K562 (cell line): ENCODE data around the gene MLANA. TPM values are rescaled to one million over a fixed set of nuclear protein-coding genes. Genes with fewer than 3 reads are reported as not detected.

ENCODE experiments used
- ILK ChIP-seq: fragments of 450-650 bp; IDR thresholded peaks from 2 replicates; pipeline ENCODE4 v1.6.1; 2016; ENCODE audit warnings: missing genetic modification characterization, low read depth, mild to moderate bottlenecking, missing compliant biosample characterization, moderate library complexity, borderline replicate concordance
- RCOR1 ChIP-seq, 2 experiments: IDR thresholded peaks; 2 replicates each; pipeline ENCODE4 v1.6.1; 2012; ENCODE audit warnings: low read depth in 2 of 2, low read length in 2 of 2, borderline replicate concordance in 1 of 2, improper control_type of control experiment in 1 of 2
- RNF2 ChIP-seq: sonication (generic); IDR thresholded peaks from 2 replicates; pipeline ENCODE4 v1.6.1; 2016
- SNIP1 ChIP-seq: fragments of 450-650 bp; IDR thresholded peaks from 2 replicates; pipeline ENCODE4 v1.7.1; 2017; ENCODE audit warnings: low read depth, mild to moderate bottlenecking
- THRAP3 ChIP-seq: fragments of 450-650 bp; IDR thresholded peaks from 2 replicates; pipeline ENCODE4 v1.6.1; 2016; ENCODE audit warnings: mild to moderate bottlenecking, inconsistent platforms, borderline replicate concordance
- ZNF12 ChIP-seq: sonication (generic); formaldehyde crosslinking; IDR thresholded peaks from 2 replicates; pipeline ENCODE4 v1.4.0; 2020; ENCODE audit warnings: mild to moderate bottlenecking, missing genetic modification reagents
- ZNF274 ChIP-seq: IDR thresholded peaks from 2 replicates; pipeline ENCODE4 v1.6.1; 2011; ENCODE audit warnings: low read depth, mild to moderate bottlenecking, low read length, moderate library complexity, borderline replicate concordance
- ZNF316 ChIP-seq: fragments of 450-650 bp; IDR thresholded peaks from 2 replicates; pipeline ENCODE4 v1.6.1; 2016
- ZNF780A ChIP-seq: fragments of 250-450 bp; sonication (Bioruptor Pico); IDR thresholded peaks from 2 replicates; pipeline ENCODE4 v1.5.0; 2021; ENCODE audit warnings: mild to moderate bottlenecking
- polyA plus RNA-seq, 8 experiments: library from polyadenylated mRNA; depleted of rRNA in 4 of 8; stranded (reverse) in 5 of 8; unstranded in 3 of 8; fragments of >200 nt; fragmentation: Nextera tagmentation in 2 of 8; fragmentation: Illumina TruSeq in 1 of 8; extraction: Ambion mirVana in 2 of 8; extraction: Trizol in 1 of 8; gene quantifications; 2 replicates each; pipeline versions ENCODE4 v1.2.1 to v1.2.3, GENCODE V29; 2011 to 2014; ENCODE audit warnings: inconsistent platforms in 1 of 8, missing spikeins in 1 of 8
- total RNA-seq, 7 experiments: library from RNA; depleted of rRNA in 6 of 7; stranded (reverse); fragments of >200 nt in 6 of 7; fragmentation: Illumina TruSeq in 2 of 7; extraction: Trizol in 2 of 7; gene quantifications; 2 replicates each; pipeline versions ENCODE4 v1.2.1 to v1.2.3, GENCODE V29; 2011 to 2021; ENCODE audit warnings: low replicate concordance in 1 of 7
- TF ChIP-seq, protein P1 (sequence below): sonication (generic); formaldehyde crosslinking; IDR thresholded peaks from 2 replicates; pipeline ENCODE4 v1.8.0; 2022; ENCODE audit warnings: mild to moderate bottlenecking, low read depth, missing genetic modification reagents
- TF ChIP-seq, protein P2 (sequence below): fragments of 250-450 bp; sonication (Bioruptor Pico); IDR thresholded peaks from 2 replicates; pipeline ENCODE4 v1.4.0; 2020
- TF ChIP-seq, protein P3 (sequence below): sonication (generic); formaldehyde crosslinking; IDR thresholded peaks from 2 replicates; pipeline ENCODE4 v1.8.1; 2023; ENCODE audit warnings: mild to moderate bottlenecking, missing genetic modification reagents, moderate library complexity
- TF ChIP-seq, protein P4 (sequence below): sonication (generic); formaldehyde crosslinking; IDR thresholded peaks from 2 replicates; pipeline ENCODE4 v1.8.1; 2023; ENCODE audit warnings: missing genetic modification reagents, mild to moderate bottlenecking, borderline replicate concordance
- TF ChIP-seq, protein P5 (sequence below): IDR thresholded peaks from 2 replicates; pipeline ENCODE4 v1.6.1; 2011; ENCODE audit not compliant: insufficient read length; ENCODE audit errors: extremely low read depth
- TF ChIP-seq, protein P6 (sequence below): sonication (generic); formaldehyde crosslinking; IDR thresholded peaks from 2 replicates; pipeline ENCODE4 v1.8.0; 2023; ENCODE audit warnings: mild to moderate bottlenecking, missing genetic modification reagents

MLANA gene
- total and polyA plus RNA-seq, 9 of the 15 experiments (the other 6 are each of a cell fraction or from before 2014, with no cell fraction given), result not detected

DNA sequence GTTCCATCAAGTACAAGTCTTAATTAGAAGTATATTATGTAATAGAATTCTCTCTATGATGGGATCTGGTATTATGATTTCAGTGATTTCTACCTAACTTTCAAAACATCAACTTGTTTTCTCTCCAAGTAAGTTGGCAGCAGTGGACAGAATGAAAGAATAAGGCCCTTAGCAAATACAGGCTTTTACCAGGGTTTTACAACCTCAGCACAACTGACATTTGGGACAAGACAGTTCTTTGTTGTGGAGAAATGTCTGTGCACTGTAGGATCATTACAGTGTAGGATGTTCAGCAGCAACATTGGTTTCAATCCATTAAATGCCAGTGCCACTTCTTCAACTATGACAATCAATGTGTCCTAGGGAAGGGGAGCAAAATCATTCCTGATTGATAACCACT, 48.8 kb downstream of the MLANA start (continued):
- TF ChIP-seq, protein P1, sequence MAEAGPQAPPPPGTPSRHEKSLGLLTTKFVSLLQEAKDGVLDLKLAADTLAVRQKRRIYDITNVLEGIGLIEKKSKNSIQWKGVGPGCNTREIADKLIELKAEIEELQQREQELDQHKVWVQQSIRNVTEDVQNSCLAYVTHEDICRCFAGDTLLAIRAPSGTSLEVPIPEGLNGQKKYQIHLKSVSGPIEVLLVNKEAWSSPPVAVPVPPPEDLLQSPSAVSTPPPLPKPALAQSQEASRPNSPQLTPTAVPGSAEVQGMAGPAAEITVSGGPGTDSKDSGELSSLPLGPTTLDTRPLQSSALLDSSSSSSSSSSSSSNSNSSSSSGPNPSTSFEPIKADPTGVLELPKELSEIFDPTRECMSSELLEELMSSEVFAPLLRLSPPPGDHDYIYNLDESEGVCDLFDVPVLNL (CRISPR knock-in tag), result no peak
- TF ChIP-seq ZNF274 (no peak), RCOR1 (IDR thresholded peaks at IDR 0.05; ENCODE audit: borderline replicate concordance in 1 of 2, low read depth in 2 of 2, low read length in 2 of 2) (no peak), SNIP1 (no peak), THRAP3 (no peak), ILK (no peak), ZNF316 (no peak), ZNF780A (no peak), RNF2 (no peak), ZNF12 (no peak)
- TF ChIP-seq, protein P2, sequence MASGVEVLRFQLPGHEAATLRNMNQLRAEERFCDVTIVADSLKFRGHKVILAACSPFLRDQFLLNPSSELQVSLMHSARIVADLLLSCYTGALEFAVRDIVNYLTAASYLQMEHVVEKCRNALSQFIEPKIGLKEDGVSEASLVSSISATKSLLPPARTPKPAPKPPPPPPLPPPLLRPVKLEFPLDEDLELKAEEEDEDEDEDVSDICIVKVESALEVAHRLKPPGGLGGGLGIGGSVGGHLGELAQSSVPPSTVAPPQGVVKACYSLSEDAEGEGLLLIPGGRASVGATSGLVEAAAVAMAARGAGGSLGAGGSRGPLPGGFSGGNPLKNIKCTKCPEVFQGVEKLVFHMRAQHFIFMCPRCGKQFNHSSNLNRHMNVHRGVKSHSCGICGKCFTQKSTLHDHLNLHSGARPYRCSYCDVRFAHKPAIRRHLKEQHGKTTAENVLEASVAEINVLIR (CRISPR knock-in tag), result no peak
- TF ChIP-seq, protein P3, sequence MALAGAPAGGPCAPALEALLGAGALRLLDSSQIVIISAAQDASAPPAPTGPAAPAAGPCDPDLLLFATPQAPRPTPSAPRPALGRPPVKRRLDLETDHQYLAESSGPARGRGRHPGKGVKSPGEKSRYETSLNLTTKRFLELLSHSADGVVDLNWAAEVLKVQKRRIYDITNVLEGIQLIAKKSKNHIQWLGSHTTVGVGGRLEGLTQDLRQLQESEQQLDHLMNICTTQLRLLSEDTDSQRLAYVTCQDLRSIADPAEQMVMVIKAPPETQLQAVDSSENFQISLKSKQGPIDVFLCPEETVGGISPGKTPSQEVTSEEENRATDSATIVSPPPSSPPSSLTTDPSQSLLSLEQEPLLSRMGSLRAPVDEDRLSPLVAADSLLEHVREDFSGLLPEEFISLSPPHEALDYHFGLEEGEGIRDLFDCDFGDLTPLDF (CRISPR knock-in tag), result no peak
- TF ChIP-seq, protein P4, sequence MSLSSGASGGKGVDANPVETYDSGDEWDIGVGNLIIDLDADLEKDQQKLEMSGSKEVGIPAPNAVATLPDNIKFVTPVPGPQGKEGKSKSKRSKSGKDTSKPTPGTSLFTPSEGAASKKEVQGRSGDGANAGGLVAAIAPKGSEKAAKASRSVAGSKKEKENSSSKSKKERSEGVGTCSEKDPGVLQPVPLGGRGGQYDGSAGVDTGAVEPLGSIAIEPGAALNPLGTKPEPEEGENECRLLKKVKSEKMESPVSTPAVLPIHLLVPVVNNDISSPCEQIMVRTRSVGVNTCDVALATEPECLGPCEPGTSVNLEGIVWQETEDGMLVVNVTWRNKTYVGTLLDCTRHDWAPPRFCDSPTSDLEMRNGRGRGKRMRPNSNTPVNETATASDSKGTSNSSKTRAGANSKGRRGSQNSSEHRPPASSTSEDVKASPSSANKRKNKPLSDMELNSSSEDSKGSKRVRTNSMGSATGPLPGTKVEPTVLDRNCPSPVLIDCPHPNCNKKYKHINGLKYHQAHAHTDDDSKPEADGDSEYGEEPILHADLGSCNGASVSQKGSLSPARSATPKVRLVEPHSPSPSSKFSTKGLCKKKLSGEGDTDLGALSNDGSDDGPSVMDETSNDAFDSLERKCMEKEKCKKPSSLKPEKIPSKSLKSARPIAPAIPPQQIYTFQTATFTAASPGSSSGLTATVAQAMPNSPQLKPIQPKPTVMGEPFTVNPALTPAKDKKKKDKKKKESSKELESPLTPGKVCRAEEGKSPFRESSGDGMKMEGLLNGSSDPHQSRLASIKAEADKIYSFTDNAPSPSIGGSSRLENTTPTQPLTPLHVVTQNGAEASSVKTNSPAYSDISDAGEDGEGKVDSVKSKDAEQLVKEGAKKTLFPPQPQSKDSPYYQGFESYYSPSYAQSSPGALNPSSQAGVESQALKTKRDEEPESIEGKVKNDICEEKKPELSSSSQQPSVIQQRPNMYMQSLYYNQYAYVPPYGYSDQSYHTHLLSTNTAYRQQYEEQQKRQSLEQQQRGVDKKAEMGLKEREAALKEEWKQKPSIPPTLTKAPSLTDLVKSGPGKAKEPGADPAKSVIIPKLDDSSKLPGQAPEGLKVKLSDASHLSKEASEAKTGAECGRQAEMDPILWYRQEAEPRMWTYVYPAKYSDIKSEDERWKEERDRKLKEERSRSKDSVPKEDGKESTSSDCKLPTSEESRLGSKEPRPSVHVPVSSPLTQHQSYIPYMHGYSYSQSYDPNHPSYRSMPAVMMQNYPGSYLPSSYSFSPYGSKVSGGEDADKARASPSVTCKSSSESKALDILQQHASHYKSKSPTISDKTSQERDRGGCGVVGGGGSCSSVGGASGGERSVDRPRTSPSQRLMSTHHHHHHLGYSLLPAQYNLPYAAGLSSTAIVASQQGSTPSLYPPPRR (CRISPR knock-in tag), result no peak
- TF ChIP-seq, protein P5, sequence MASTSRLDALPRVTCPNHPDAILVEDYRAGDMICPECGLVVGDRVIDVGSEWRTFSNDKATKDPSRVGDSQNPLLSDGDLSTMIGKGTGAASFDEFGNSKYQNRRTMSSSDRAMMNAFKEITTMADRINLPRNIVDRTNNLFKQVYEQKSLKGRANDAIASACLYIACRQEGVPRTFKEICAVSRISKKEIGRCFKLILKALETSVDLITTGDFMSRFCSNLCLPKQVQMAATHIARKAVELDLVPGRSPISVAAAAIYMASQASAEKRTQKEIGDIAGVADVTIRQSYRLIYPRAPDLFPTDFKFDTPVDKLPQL, result no peak
- TF ChIP-seq, protein P6, sequence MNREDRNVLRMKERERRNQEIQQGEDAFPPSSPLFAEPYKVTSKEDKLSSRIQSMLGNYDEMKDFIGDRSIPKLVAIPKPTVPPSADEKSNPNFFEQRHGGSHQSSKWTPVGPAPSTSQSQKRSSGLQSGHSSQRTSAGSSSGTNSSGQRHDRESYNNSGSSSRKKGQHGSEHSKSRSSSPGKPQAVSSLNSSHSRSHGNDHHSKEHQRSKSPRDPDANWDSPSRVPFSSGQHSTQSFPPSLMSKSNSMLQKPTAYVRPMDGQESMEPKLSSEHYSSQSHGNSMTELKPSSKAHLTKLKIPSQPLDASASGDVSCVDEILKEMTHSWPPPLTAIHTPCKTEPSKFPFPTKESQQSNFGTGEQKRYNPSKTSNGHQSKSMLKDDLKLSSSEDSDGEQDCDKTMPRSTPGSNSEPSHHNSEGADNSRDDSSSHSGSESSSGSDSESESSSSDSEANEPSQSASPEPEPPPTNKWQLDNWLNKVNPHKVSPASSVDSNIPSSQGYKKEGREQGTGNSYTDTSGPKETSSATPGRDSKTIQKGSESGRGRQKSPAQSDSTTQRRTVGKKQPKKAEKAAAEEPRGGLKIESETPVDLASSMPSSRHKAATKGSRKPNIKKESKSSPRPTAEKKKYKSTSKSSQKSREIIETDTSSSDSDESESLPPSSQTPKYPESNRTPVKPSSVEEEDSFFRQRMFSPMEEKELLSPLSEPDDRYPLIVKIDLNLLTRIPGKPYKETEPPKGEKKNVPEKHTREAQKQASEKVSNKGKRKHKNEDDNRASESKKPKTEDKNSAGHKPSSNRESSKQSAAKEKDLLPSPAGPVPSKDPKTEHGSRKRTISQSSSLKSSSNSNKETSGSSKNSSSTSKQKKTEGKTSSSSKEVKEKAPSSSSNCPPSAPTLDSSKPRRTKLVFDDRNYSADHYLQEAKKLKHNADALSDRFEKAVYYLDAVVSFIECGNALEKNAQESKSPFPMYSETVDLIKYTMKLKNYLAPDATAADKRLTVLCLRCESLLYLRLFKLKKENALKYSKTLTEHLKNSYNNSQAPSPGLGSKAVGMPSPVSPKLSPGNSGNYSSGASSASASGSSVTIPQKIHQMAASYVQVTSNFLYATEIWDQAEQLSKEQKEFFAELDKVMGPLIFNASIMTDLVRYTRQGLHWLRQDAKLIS (CRISPR knock-in tag), result no peak
- TF ChIP-seq, all 486 proteins: peak for 0
